GM12892 (cell line): ENCODE data around the gene EGFL7.

Source experiments
- DNase-seq: peaks from one replicate; pipeline ENCODE4 v3.0.0; 2011; ENCODE audit not compliant: insufficient read length
- FAIRE-seq: peaks from 2 replicates; lab custom pipeline; 2011; peaks lifted over from hg19 to GRCh38; lab: Jason Lieb, UNC
- POLR2A ChIP-seq: IDR thresholded peaks from 2 replicates; pipeline ENCODE4 v1.6.1; 2011; ENCODE audit warnings: low read depth, low read length, control low read depth
- POLR2AphosphoS5 ChIP-seq: IDR thresholded peaks from 2 replicates; pipeline ENCODE4 v1.6.1; 2011; ENCODE audit warnings: low read depth, low read length, control low read depth
- TAF1 ChIP-seq: IDR thresholded peaks from 2 replicates; pipeline ENCODE4 v1.6.1; 2011; ENCODE audit warnings: low read depth, mild to moderate bottlenecking, control low read depth, low read length, borderline replicate concordance

Gene EGFL7

GRCh38 chr9:136661641-136662325 lies 933 bp upstream of the EGFL7 start:
- DNase-seq (no peak), FAIRE-seq (no peak)
- TF ChIP-seq POLR2A (no peak), TAF1 (no peak), POLR2AphosphoS5 (no peak)

GRCh38 chr9:136662326-136662655 lies 425 bp upstream of the EGFL7 start:
- no peak for DNase-seq
- no peak for FAIRE-seq
- TF ChIP-seq POLR2AphosphoS5 (no peak), TAF1 (no peak), POLR2A (no peak)

GRCh38 chr9:136664000-136664915 lies 1.5 kb downstream of the EGFL7 start:
- FAIRE-seq, result no peak
- DNase-seq, result no peak
- TF ChIP-seq TAF1, result no peak
- TF ChIP-seq POLR2AphosphoS5, result no peak
- TF ChIP-seq POLR2A, result no peak

- DNase-seq, result peak; percentile 65
- TF ChIP-seq POLR2AphosphoS5 (no peak), TAF1 (no peak), POLR2A (no peak)
- no peak for FAIRE-seq
These were observed 2.5 kb downstream of the EGFL7 start for GRCh38 chr9:136665111-136665703.

- FAIRE-seq (no peak), DNase-seq (no peak)
- TF ChIP-seq POLR2AphosphoS5 (no peak), POLR2A (no peak), TAF1 (no peak)
These were observed 3.1 kb downstream of the EGFL7 start for GRCh38 chr9:136665704-136666371.

GRCh38 chr9:136666372-136667213 lies 3.9 kb downstream of the EGFL7 start:
- no peak for FAIRE-seq
- no peak for DNase-seq
- TF ChIP-seq TAF1 (no peak), POLR2AphosphoS5 (no peak), POLR2A (no peak)

- DNase-seq (no peak), FAIRE-seq (no peak)
- no peak for TF ChIP-seq POLR2AphosphoS5
- TF ChIP-seq TAF1, result no peak
- TF ChIP-seq POLR2A, result no peak
These were observed 4.7 kb downstream of the EGFL7 start for GRCh38 chr9:136667214-136667939.

GRCh38 chr9:136667940-136668760 lies 5.4 kb downstream of the EGFL7 start:
- FAIRE-seq, result no peak
- TF ChIP-seq TAF1 (no peak), POLR2AphosphoS5 (no peak), POLR2A (no peak)
- DNase-seq, result no peak

GRCh38 chr9:136668983-136669790 lies 6.5 kb downstream of the EGFL7 start:
- FAIRE-seq (no peak), DNase-seq (no peak)
- TF ChIP-seq TAF1, result no peak
- TF ChIP-seq POLR2AphosphoS5, result no peak
- no peak for TF ChIP-seq POLR2A
